GM19438 (cell line): ENCODE measurements around the gene PCDHGB7.
"Not testable (repeated sequence)": the region's sequence is repeated elsewhere in the genome, so short reads cannot be mapped to it uniquely, and the experiment has no call there.

Experiments used
- ATAC-seq: cut with Tn5 transposase; IDR thresholded peaks from one replicate; pipeline ENCODE4 v1.9.1; 2021; ENCODE audit warnings: low read depth; ENCODE audit not compliant: unreplicated experiment

PCDHGB7 gene

DNA sequence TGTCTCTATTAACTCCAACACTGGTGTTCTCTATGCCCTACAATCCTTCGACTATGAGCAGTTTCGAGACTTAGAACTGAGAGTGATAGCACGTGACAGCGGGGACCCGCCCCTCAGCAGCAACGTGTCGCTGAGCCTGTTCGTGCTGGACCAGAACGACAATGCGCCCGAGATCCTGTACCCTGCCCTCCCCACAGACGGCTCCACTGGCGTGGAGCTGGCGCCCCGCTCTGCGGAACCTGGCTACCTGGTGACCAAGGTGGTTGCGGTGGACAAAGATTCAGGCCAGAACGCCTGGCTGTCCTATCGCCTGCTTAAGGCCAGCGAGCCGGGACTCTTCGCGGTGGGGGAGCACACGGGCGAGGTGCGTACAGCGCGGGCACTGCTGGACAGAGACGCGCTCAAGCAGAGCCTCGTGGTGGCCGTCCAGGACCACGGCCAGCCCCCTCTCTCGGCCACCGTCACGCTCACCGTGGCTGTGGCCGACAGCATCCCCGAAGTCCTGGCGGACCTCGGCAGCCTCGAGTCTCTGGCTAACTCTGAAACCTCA is 5.3 kb downstream of the PCDHGB7 start:
- no peak for ATAC-seq

DNA sequence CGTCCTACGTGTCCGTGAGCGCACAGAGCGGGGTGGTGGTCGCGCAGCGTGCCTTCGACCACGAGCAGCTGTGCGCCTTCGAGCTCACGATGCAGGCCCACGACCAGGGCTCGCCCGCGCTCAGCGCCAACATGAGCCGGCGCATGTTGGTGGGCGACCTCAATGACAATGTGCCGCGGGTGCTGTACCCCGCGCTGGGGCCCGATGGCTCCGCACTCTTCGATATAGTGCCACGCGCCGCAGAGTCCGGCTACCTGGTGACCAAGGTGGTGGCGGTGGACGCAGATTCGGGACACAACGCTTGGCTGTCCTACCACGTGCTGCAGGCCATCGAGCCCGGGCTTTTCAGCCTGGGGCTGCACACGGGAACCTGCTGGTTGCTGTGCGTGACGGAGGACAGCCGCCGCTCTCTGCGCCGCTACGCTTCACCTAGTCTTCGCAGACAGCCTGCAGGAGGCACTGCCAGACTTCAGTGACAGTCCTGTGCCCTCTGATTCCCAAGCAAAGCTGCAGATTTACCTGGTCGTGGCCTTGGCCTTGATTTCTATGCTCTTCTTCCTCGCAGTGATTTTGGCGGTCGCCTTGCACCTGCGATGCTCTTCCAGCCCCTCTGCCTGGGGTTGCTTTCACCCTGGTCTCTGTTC is 10.4 kb downstream of the PCDHGB7 start:
- ATAC-seq = no peak

DNA sequence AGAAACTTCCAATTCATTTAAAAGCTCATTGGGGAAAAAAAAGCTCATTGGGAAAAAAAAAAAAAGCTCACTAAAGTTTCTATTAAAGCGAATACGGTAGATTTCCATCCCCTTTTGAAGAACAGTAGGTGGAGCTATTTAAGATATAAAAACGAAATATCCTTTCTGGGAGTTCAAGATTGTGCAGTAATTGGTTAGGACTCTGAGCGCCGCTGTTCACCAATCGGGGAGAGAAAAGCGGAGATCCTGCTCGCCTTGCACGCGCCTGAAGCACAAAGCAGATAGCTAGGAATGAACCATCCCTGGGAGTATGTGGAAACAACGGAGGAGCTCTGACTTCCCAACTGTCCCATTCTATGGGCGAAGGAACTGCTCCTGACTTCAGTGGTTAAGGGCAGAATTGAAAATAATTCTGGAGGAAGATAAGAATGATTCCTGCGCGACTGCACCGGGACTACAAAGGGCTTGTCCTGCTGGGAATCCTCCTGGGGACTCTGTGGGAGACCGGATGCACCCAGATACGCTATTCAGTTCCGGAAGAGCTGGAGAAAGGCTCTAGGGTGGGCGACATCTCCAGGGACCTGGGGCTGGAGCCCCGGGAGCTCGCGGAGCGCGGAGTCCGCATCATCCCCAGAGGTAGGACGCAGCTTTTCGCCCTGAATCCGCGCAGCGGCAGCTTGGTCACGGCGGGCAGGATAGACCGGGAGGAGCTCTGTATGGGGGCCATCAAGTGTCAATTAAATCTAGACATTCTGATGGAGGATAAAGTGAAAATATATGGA is 13.0 kb downstream of the PCDHGB7 start, which contains the start of gene PCDHGA12:
TSS of gene PCDHGA12 (plus strand) at position 176 of the 782 bp plus-strand sequence. CDS start at position 429, 253 bp downstream.
- ATAC-seq = peak; percentile 89

DNA sequence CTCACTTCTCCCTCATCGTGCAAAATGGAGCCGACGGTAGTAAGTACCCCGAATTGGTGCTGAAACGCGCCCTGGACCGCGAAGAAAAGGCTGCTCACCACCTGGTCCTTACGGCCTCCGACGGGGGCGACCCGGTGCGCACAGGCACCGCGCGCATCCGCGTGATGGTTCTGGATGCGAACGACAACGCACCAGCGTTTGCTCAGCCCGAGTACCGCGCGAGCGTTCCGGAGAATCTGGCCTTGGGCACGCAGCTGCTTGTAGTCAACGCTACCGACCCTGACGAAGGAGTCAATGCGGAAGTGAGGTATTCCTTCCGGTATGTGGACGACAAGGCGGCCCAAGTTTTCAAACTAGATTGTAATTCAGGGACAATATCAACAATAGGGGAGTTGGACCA is 13.8 kb downstream of the PCDHGB7 start:
- no peak for ATAC-seq

DNA sequence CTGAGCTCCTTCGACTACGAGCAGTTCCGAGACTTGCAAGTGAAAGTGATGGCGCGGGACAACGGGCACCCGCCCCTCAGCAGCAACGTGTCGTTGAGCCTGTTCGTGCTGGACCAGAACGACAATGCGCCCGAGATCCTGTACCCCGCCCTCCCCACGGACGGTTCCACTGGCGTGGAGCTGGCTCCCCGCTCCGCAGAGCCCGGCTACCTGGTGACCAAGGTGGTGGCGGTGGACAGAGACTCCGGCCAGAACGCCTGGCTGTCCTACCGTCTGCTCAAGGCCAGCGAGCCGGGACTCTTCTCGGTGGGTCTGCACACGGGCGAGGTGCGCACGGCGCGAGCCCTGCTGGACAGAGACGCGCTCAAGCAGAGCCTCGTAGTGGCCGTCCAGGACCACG is 14.8 kb downstream of the PCDHGB7 start:
- not testable (repeated sequence) for ATAC-seq

DNA sequence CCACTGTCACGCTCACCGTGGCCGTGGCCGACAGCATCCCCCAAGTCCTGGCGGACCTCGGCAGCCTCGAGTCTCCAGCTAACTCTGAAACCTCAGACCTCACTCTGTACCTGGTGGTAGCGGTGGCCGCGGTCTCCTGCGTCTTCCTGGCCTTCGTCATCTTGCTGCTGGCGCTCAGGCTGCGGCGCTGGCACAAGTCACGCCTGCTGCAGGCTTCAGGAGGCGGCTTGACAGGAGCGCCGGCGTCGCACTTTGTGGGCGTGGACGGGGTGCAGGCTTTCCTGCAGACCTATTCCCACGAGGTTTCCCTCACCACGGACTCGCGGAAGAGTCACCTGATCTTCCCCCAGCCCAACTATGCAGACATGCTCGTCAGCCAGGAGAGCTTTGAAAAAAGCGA is 15.2 kb downstream of the PCDHGB7 start:
- ATAC-seq = not testable (repeated sequence)

- no peak for ATAC-seq
These were observed 16.5 kb downstream of the PCDHGB7 start for GRCh38 chr5:141434006-141434405.

DNA sequence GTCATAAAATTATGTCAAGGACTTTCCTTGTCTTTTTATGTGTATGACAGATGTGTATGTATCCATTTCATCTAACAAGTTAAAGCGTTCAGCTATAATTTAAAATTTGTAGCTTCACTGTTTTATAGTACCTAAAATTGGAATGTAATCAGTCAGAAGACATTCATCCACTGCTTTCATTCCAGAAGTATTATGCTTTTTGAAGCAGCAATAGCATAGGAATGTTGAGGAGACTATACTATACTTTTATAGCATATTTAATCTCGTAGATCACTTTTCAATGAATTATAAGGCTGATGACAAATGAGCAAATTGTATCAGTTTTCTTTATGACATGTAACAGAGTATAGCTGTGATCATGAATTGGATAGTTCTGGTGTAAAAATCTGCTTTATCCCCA is 19.7 kb downstream of the PCDHGB7 start:
- ATAC-seq = no peak

DNA sequence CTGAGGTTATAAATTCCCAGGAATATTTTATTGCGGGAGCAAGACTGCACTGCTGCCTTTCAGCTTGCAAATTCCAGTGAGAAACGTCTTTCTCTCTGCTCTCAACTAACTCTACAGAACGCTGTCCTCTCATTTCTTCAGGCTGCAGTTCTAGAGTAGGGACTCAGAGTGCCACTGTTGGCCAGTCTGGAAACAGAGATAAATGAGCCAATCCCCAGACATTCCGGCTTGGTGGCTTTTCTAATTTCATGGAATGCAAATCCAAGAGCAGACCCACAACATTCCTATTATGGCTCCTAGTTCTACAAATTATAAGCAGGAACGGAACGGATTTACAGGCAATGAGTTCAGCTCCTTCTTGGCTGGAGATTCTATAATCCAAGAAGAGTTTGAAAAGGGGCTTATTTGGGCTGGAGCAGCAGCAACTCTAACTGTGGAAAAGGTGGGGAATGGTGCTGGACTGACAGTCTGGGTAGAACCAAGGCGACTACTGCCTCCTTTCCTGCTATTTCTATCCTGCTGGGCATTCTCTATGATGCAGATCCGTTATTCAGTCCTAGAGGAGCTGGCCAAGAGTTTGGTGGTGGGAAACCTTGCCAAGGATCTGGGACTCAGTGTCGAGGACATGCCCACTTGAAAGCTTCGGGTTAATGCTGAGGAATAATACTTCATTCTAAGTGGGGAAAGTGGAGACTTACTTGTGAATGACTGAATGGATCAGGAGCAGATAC is 22.1 kb downstream of the PCDHGB7 start:
- no peak for ATAC-seq

- no peak for ATAC-seq
These were observed 22.9 kb downstream of the PCDHGB7 start for GRCh38 chr5:141440341-141440740.

DNA sequence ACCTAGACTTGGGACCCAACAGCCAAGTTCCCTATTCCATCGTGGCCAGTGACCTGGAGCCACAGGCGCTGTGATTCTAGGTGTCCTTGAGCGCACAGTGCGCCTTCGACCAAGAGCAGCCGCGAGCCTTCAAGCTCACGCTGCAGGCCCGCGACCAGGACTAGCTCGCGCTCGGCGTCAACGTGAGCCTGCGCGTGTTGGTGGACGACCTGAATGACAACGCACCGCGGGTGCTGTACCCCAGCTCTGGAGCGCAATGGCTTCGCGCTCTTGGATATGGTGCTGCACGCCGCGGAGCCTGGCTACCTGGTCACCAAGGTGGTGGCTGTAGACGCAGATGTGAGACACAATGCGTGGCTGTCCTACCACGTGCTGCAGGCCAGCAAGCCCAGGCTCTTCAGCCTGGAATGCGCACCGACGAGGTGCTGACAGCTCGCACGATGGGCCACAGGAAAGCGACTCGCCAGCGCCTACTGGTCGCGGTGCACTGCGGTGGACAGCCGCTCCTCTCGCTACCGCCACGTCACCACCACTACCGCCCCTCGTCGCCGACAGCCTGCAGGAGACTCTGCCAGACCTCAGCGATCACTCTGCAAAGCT is 24.2 kb downstream of the PCDHGB7 start:
- no peak for ATAC-seq

GRCh38 chr5:141465351-141465750 is 47.9 kb downstream of the PCDHGB7 start:
- ATAC-seq = no peak
